K562 (cell line): ENCODE results near the gene NXT1. TPM values are rescaled to one million over a fixed set of nuclear protein-coding genes. Genes with fewer than 3 reads are reported as not detected.
A peak's percentile ranks its signal among the peaks of the same experiment; 100 is the strongest.
"Not testable (repeated sequence)": the region's sequence is repeated elsewhere in the genome, so short reads cannot be mapped to it uniquely, and the experiment has no call there.

ENCODE experiments used
- ATAC-seq: fragments of 200-7000 bp; cut with Tn5 transposase; 3 replicates; pipeline ENCODE4 v1.9.1; 2020; ENCODE audit warnings: moderate library complexity
- BruUV-seq: library from RNA; stranded (reverse); fragments of 400-500 nt; replicated peaks from 2 replicates; lab custom pipeline; 2021; lab: Mats Ljungman, UMichigan
- CTCF ChIA-PET: fragments of 300-600 bp; formaldehyde crosslinking; extraction: SDS; loops from one replicate; lab custom pipeline; 2021; ENCODE audit warnings: low intra/inter-chr PET ratio; lab: Yijun Ruan, JAX
- POLR2A ChIA-PET: fragments of 300-600, 350-650 bp; sonication (Branson Sonifier 250); formaldehyde crosslinking; extraction: SDS; loops from one replicate; lab custom pipeline; 2021; ENCODE audit warnings: antibody characterized with exemption, inconsistent platforms; lab: Yijun Ruan, JAX
- DNase-seq, 4 experiments: peaks; one replicate each; pipeline versions ENCODE4 v3.0.0 to v3.0.0-alpha.2; 2011 to 2018; ENCODE audit warnings: low spot score in 3 of 4, mixed read lengths in 3 of 4; ENCODE audit errors: extremely low read depth in 1 of 4
- FAIRE-seq: peaks from 2 replicates; lab custom pipeline; 2011; peaks lifted over from hg19 to GRCh38; lab: Jason Lieb, UNC
- H2AFZ ChIP-seq: 2 replicates; pipeline ENCODE4 v1.6.0; 2011; ENCODE audit warnings: low read depth, low read length, control low read depth, inconsistent platforms
- H3K27ac ChIP-seq: fragments of 200-600 bp; 3 replicates; pipeline ENCODE4 v1.8.0; 2011; ENCODE audit warnings: low read depth, mild to moderate bottlenecking, control low read depth, inconsistent platforms, low read length, moderate library complexity, mixed read lengths; ENCODE audit errors: extremely low read depth
- H3K27me3 ChIP-seq, 2 experiments: fragments of 300-600 bp in 1 of 2; 2 replicates in 1 of 2; 3 replicates in 1 of 2; pipeline versions ENCODE4 v1.6.0 to v1.8.0; 2011; ENCODE audit warnings: inconsistent platforms in 2 of 2, low read length in 2 of 2, mild to moderate bottlenecking in 1 of 2, mixed read lengths in 1 of 2, moderate library complexity in 1 of 2; ENCODE audit not compliant: control insufficient read depth in 2 of 2, insufficient read depth in 2 of 2
- H3K36me3 ChIP-seq: fragments of 300-600 bp; 3 replicates; pipeline ENCODE4 v1.8.0; 2011; ENCODE audit warnings: mild to moderate bottlenecking, low read length, inconsistent platforms; ENCODE audit not compliant: control insufficient read depth, insufficient read depth
- H3K4me1 ChIP-seq, 2 experiments: fragments of 200-600 bp in 1 of 2; replicated peaks in 1 of 2; 2 replicates in 1 of 2; 3 replicates in 1 of 2; pipeline versions ENCODE4 v1.5.1 to v1.8.0; 2011; ENCODE audit warnings: inconsistent platforms in 2 of 2, low read length in 2 of 2, mild to moderate bottlenecking in 1 of 2, mixed read lengths in 1 of 2, moderate library complexity in 1 of 2; ENCODE audit not compliant: control insufficient read depth in 2 of 2, insufficient read depth in 2 of 2
- H3K4me2 ChIP-seq: 2 replicates; pipeline ENCODE4 v1.6.1; 2011; ENCODE audit warnings: low read length, control low read depth, inconsistent platforms, mixed read lengths; ENCODE audit not compliant: insufficient read depth
- H3K4me3 ChIP-seq: fragments of 200-600 bp; sonication (generic), shearing (Covaris generic); 2 replicates; pipeline ENCODE4 v1.5.1; 2016; ENCODE audit warnings: control low read depth, inconsistent platforms
- H3K79me2 ChIP-seq: fragments of 200-600 bp; 3 replicates; pipeline ENCODE4 v1.8.0; 2011; ENCODE audit warnings: low read length, inconsistent platforms; ENCODE audit not compliant: control insufficient read depth, insufficient read depth
- H3K9ac ChIP-seq, 2 experiments: 2 replicates each; pipeline versions ENCODE4 v1.6.0 to v1.6.1; 2011; ENCODE audit warnings: low read depth in 2 of 2, low read length in 2 of 2, control low read depth in 1 of 2, inconsistent platforms in 1 of 2, mild to moderate bottlenecking in 1 of 2, mixed read lengths in 1 of 2; ENCODE audit not compliant: insufficient read depth in 1 of 2
- H3K9me1 ChIP-seq: one replicate; pipeline ENCODE4 v1.6.0; 2011; ENCODE audit warnings: inconsistent platforms, mild to moderate bottlenecking, low read length, moderate library complexity; ENCODE audit not compliant: control insufficient read depth, insufficient read depth
- H3K9me3 ChIP-seq: replicated peaks from 2 replicates; pipeline ENCODE4 v1.5.1; 2011; ENCODE audit warnings: low read depth, low read length, inconsistent platforms; ENCODE audit not compliant: control insufficient read depth, insufficient read depth
- H4K20me1 ChIP-seq: replicated peaks from 2 replicates; pipeline ENCODE4 v1.6.1; 2011; ENCODE audit warnings: low read length, inconsistent platforms, mixed read lengths; ENCODE audit not compliant: control insufficient read depth, insufficient read depth
- ZBTB17 ChIP-seq: fragments of 450-650 bp; formaldehyde crosslinking; IDR thresholded peaks from 2 replicates; pipeline ENCODE4 v1.4.0; 2020; ENCODE audit warnings: mild to moderate bottlenecking
- ZEB2 ChIP-seq: fragments of 450-650 bp; IDR thresholded peaks from 2 replicates; pipeline ENCODE4 v1.6.1; 2016
- ZNF146 ChIP-seq: IDR thresholded peaks from one replicate; pipeline ENCODE4 v1.6.1; 2018; ENCODE audit warnings: missing compliant biosample characterization; ENCODE audit not compliant: unreplicated experiment
- WGBS: fragments of 100-300 bp; shearing (Covaris generic); methylation state at CpG from one replicate; pipeline ENCODE4 v1.1.6; 2016; ENCODE audit warnings: low coverage, mixed read lengths; ENCODE audit not compliant: insufficient coverage; ENCODE audit errors: missing lambda C conversion rate; 5-methylcytosine and 5-hydroxymethylcytosine counted together
- in situ Hi-C: fragments of 300-500 bp; cut with MboI; formaldehyde crosslinking; loops from 4 replicates; pipeline ENCODE4 v1.15.0; 2018; ENCODE audit warnings: inconsistent platforms, mixed read lengths
- intact Hi-C: fragments of 100-400 bp; cut with micrococcal nuclease; formaldehyde crosslinking; loops from 2 replicates; pipeline ENCODE4 v1.14.2; 2022
- polyA plus RNA-seq, 8 experiments: library from polyadenylated mRNA; depleted of rRNA in 4 of 8; stranded (reverse) in 5 of 8; unstranded in 3 of 8; fragments of >200 nt; fragmentation: Nextera tagmentation in 2 of 8; fragmentation: Illumina TruSeq in 1 of 8; extraction: Ambion mirVana in 2 of 8; extraction: Trizol in 1 of 8; gene quantifications; 2 replicates each; pipeline versions ENCODE4 v1.2.1 to v1.2.3, GENCODE V29; 2011 to 2014; ENCODE audit warnings: inconsistent platforms in 1 of 8, missing spikeins in 1 of 8
- total RNA-seq, 7 experiments: library from RNA; depleted of rRNA in 6 of 7; stranded (reverse); fragments of >200 nt in 6 of 7; fragmentation: Illumina TruSeq in 2 of 7; extraction: Trizol in 2 of 7; gene quantifications; 2 replicates each; pipeline versions ENCODE4 v1.2.1 to v1.2.3, GENCODE V29; 2011 to 2021; ENCODE audit warnings: low replicate concordance in 1 of 7

The NXT1 gene
- total and polyA plus RNA-seq, 9 of the 15 experiments (the other 6 are each of a cell fraction or from before 2014, with no cell fraction given), result 7.7 to 50.9 (median 35.6) TPM

GRCh38 chr20:23305098-23305497 is 45.5 kb upstream of the NXT1 start:
- ChIA-PET POLR2A (interaction anchor here (0.8 to 0.9 kb wide), 2 partner anchors 11 to 22 kb away, joined by 3 to 4 read pairs; no protein-coding TSS in a partner anchor), CTCF (no interaction called here)
- H2AFZ ChIP-seq, result no peak overlapping the region
- 0% methylated on average over 3 of the region's 3 CpGs for WGBS
- in situ Hi-C loops, result no loop called here
- BruUV-seq, result no TSS peak
- no peak overlapping the region for H3K4me3 ChIP-seq
- no peak overlapping the region for H3K9ac ChIP-seq
- DNase-seq (no peak), ATAC-seq (no peak), FAIRE-seq (no peak)
- TF ChIP-seq ZBTB17 (CRISPR knock-in tag), result peak; percentile 66; the same call in 1 of the 2 replicates
- TF ChIP-seq ZEB2, result no peak
- no peaks in the 10 kb centered on the region; a peak in 2 of 5 replicates for H3K4me1 ChIP-seq
- no peaks in the 10 kb centered on the region for H3K36me3 ChIP-seq
- H3K9me1 ChIP-seq, result no peaks in the 10 kb centered on the region
- intact Hi-C loops, result no loop called here
- H3K27ac ChIP-seq, result no peak overlapping the region
- peaks cover 0 to 44% of the 10 kb centered on the region in 2 experiments for H3K27me3 ChIP-seq
- no peaks in the 10 kb centered on the region for H4K20me1 ChIP-seq
- H3K4me2 ChIP-seq, result no peak overlapping the region
- no peaks in the 10 kb centered on the region for H3K9me3 ChIP-seq
- H3K79me2 ChIP-seq, result no peaks in the 10 kb centered on the region

DNA sequence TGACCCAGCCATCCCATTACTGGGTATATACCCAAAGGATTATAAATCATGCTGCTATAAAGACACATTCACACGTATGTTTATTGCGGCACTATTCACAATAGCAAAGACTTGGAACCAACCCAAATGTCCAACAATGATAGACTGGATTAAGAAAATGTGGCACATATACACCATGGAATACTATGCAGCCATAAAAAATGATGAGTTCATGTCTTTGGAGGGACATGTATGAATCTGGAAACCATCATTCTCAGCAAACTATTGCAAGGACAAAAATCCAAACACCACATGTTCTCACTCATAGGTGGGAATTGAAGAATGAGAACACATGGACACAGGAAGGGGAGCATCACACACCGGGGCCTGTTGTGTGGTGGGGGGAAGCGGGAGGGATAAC is 43.2 kb upstream of the NXT1 start:
- intact Hi-C loops, in situ Hi-C loops, H3K9ac ChIP-seq, H3K9me1 ChIP-seq, H4K20me1 ChIP-seq, H2AFZ ChIP-seq, H3K27ac ChIP-seq, FAIRE-seq, H3K36me3 ChIP-seq, H3K79me2 ChIP-seq, H3K4me3 ChIP-seq, CTCF ChIA-PET, POLR2A ChIA-PET, DNase-seq, H3K4me2 ChIP-seq, H3K9me3 ChIP-seq, ATAC-seq, BruUV-seq, H3K4me1 ChIP-seq: not testable (repeated sequence)
- TF ChIP-seq ZNF146, result peak; percentile 14
- peaks cover 0 to 25% of the 10 kb centered on the region in 2 experiments; a peak in 3 of 5 replicates for H3K27me3 ChIP-seq
- WGBS, result no CpG with 5 or more reads among the region's 4 CpGs
